ENCODE measurements around the gene RTTN.

DNA sequence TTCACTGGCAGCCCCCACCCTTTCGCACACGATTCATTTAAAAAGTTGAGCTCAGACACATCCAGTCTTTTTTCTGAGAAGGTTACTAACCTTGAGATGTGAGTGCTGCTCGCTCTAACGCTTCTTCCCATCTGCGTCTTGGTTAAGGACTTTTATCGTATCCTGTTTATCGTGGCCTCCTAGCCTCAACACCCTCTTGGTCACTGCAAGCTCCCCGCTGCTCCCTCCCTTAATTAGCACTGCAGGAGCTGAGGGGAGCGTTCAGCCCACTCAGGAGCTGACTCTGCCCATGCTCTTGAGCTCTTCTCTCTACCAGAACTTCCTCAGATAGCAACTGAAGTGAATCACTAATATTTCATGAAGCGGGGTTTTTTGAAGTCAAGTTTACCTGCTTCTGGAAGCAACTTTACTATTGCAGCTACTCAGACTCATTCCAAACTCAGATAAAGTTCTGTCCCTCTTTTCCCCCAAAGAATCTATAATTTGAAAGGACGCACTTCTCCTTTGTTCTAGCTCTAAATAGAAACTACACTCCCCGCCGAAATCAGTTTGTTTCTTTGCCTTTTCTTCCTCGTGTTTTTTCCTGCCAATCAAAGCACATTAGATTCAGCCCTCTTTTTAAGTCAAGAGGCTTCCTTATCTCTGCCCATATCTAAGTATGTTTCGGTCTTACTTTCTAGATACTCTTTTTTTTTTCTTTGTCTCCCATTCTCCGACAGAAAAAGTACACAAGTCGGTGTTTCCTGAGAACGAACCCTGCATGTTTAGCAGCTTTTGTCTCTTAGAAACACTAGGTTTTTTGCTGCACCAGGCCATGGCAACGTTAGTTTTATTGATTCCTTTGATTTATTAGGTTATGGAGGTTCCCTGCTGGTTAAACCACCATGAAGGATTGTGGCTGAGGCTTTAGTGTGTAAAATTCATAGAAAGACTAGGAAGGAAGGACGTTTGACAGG lies 248.5 kb downstream of the RTTN start:
- TF ChIP-seq POLR2AphosphoS5 (IDR thresholded peaks at IDR 0.05; ENCODE audit: low read depth, low read length) (no peak), TAF1 (IDR thresholded peaks at IDR 0.05; ENCODE audit: borderline replicate concordance, insufficient read depth, low read length) (no peak)

All from PFSK-1 (cell line).